Measurements from ENCODE around the gene HORMAD1.
A peak's percentile ranks its signal among the peaks of the same experiment; 100 is the strongest.
"Not testable (repeated sequence)": the region's sequence is repeated elsewhere in the genome, so short reads cannot be mapped to it uniquely, and the experiment has no call there.

The HORMAD1 gene

DNA sequence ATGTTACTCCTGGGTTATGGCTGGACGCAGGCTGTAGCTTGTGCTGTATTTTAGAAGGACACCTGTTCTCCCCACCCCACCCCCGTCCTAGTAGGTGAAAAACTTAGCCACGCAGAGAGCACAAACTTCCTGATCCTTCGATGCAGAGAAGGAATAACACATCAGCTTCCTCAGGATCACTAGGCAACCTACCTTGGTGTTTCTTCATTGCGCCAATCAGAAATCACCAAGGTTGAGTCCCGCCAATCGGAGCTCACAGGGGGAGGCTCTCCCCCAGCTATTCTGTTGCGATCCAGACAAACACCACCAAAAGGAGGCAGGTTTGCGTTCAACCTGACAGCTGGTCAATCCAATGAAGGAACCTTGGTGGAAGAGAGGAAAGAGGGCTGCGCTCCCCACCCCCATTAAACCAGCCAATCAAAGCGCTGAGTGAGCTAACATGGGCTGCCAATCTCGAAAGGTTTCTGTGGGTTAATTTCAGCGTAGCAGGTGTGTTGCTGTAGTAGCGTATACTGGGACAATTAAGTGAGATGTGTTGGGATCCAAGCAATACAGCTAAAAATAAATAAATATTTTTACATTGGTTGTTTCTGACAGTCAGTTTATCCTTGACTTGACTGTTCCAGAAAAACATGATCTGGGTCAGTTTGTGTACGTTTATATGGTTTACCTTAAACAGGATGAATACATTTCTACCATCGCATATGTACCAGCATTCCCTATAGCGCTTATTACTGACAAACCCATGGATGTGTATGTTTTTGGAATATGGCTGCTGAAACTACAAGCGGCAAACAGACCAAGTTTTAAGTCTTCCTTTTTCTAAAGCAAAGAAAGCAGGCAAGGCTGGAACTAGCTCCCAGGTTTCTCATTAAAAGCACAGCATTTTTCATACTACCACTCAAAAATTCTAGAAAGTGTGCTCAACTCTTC lies 23.4 kb downstream of the HORMAD1 start, which contains the start of gene GOLPH3L:
Gene GOLPH3L, minus strand, starts transcription at position 160 of the 933 bp plus-strand sequence. CDS start 2,316 bp downstream, outside the sequence.
- peak; percentile 80 for DNase-seq (ENCODE audit: low read depth, low spot score)

DNA sequence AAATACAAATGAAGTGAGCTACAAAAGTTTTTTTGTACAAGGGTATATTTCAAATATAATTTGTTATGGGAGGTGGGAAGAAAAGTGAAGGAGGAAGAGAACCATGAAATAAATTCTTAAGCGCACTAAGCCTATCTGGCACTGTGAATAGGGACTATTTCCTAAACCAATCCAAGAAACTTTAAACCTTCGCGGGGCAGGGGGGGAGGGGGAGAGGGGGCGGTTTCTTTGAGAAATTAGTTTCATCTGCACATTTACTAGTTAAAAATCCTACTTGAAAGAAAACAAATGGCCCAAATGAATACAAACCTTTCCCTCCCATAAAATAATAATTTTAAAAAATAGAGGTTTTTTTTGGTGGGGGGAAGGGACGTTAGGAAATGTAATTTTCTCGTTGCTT lies 24.1 kb downstream of the HORMAD1 start:
- DNase-seq (ENCODE audit: low read depth, low spot score), result no peak

DNA sequence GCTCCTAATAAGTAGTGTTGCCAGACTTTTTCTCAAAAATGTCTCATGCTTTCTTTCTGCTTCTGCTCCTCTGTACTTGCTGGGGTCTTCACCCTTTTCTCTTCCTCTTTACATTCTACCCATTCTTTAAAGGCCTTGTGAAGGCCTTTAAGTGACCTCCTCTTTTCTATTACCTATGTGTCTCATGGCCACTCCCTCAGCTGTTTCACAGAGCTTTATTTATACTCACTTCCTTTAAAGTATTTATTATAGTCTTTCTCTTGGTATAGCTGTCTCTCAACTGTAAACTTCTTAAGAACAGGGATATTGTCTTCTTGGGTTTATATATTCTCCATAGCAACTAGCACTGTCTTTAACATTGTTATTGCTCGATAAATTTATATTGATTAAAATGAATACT lies 24.5 kb downstream of the HORMAD1 start:
- DNase-seq (ENCODE audit: low read depth, low spot score), result no peak

DNA sequence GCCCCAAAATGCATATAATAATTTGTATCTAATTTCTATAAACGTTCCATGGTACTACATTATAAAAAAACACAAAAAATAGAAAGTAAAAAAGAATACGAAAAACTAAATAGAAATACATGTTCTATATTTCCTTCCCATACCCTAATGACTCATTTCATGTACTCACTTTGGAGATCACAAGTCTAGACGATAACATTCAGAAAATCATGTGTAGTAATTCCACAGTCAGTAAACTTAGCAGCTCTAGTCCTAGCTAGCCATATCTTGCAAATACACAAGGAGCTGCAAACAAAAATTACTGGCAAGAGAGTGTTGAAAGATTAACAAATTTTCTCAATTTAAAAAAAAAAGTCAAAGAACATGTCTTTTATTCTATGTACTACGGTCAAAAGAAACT lies 25.1 kb downstream of the HORMAD1 start:
- DNase-seq (ENCODE audit: low read depth, low spot score), result no peak

DNA sequence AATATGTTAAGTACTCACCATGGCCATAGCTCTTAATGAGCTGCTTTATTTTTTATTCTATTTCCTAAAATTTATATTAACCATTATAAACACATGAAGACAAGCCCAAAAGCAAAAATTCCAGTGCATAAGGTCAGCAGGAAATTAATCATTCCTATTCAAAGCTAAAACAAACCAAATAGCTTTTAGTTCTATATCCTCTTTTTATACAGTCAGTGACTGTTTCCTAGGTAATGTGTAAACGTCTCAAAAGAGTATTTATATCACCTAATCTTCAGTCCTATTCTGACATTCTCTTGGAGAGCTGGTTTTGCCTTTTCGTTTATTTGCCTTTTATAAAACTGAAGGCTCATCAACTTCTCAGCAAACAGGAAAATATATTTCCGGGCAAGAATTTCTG lies 28.0 kb downstream of the HORMAD1 start:
- DNase-seq (ENCODE audit: low read depth, low spot score), result no peak

DNA sequence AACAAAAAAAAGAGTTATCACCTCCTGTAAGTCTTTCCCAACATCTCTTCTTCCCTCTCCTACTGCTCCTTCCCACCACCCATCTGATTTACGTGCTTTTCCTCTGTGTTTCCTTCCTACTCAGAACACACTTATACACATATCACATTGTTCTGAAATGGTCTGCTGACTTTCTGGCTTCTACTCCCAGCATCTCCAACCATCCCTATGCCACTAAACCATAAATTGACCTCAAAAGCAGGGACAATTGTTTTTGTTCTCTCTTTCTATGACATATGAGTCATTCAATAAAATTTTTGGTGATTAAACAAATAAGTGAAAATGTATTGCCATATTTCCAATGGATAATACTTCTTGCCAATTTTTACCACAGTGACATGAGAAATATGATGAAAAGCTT lies 31.9 kb downstream of the HORMAD1 start:
- no peak for DNase-seq (ENCODE audit: low read depth, low spot score)

DNA sequence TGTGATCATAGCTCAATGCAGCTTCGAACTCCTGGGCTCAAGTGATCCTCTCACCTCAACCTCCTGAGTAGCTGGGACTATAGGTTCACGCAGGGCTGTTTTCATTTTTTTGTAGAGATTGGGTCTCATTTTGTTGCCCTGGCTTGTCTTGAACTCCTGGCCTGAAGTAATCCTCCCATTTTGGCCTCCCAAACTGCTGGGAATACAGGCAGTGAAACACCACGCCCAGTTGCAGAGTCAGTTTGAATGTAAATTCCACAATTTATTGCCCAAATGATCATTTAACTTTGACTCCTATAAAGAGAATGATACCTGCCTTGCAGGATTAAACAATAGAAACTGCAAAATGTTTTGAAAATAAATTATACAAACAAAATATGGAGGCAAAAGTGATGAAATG lies 34.4 kb downstream of the HORMAD1 start:
- no peak for DNase-seq (ENCODE audit: low read depth, low spot score)

DNA sequence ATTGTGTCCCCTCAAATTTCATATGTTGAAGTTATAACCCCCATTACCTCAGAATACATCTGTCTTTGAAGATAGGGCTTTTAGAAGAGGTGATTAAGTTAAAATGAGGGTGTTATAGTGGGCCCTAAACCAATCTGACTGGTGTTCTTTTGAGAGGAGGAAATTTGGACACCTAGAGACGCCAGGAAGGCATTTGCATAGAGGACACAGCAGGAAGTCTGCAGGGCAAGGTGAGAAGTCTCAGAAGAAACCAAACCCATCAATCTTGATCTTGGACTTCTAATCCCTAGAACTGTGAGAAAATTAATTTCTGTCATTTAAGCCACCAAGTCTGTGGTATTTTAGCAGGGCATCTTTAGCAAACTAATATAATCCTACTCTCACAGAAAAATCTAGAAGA lies 36.8 kb downstream of the HORMAD1 start:
- DNase-seq (ENCODE audit: low read depth, low spot score), result no peak

DNA sequence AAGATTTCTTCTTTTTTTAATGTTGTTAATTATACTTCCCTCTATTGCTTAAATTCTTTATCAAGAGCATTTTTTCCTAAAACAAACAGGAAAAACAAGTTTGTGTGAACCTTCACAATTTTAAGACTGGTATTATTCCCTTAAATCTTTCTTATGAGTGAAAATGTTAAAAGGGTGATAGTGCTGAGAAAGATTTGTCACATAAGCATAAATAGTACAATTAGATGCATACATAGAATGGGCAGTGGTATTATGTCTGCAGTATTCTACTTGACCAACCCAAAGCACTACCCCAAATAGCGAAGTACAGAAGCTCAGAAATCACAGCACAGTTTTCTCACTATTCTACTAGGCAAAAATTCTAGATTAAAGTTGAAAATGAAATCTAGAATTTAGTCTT lies 41.7 kb downstream of the HORMAD1 start:
- DNase-seq (ENCODE audit: low read depth, low spot score), result no peak

DNA sequence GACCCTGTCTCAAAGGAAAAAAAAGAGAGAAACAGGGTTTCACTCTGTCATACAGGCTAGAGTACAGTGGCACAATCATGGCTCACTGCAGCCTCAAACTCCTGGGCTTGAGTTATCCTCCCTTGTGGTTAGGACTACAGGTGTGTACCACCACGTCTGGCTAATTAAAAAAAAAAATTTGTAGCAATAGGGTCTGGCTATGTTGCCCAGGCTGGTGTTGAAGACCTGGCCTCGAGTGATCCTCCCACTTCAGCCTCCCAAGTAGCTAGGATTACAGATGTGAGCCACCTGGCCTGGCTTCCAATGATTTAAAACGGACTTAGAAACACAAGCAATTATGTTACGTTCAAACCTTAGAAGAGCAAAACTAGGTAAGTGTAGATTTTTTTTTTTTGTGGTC lies 45.8 kb downstream of the HORMAD1 start:
- no peak for DNase-seq (ENCODE audit: low read depth, low spot score)

DNA sequence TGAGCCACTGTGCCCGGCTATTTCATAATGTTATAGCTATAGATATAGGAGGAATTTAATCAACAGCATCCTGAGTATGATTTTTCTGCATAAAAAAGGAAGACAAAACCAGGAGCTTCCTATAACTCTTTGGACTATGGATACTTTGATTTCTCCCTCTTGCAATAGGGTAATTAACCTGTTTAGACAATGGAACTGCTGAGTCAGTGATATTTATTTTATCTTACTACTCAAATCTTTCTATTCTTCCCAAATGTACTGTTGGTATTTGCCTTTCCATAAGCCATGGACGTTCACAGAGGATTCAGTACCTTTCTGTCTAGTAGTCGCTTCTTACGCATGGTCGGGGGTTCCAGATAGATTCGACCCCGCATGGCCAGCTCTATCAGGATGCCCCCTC lies 57.4 kb downstream of the HORMAD1 start:
- DNase-seq (ENCODE audit: low read depth, low spot score), result no peak

DNA sequence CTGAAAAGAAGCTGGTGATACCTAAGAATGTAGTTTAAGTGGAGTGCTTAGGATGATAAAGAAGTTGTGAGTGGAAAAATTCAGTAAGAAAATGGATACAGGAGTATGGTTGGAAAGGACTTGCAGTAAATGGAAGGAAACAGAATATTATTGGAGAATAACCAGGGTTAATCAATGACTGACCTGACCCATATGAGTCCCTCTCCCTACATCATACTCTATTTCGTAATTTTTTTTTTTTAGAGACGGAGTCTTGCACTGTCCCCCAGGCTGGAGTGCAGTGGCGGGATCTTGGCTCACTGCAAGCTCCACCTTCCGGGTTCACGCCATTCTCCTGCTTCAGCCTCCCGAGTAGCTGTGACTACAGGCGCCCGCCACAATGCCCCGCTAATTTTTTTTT lies 57.9 kb downstream of the HORMAD1 start:
- DNase-seq (ENCODE audit: low read depth, low spot score), result no peak

DNA sequence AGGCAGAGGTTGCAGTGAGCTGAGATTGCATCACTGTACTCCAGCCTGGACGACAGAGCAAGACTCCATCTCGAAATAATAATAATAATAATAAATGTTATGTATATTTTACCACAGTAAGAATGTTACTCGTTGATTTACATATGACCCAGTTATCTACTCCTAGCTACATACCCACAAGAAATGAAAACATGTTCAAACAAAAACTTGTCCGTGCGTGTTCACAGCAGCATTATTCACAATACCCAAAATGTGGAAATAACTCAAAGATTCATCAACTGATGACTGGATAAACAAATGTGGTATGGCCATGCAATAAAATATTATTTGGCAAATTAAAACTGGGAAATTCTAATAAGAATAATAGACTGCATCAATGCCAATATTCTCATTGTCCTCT lies 59.5 kb downstream of the HORMAD1 start:
- DNase-seq (ENCODE audit: low read depth, low spot score), result no peak

DNA sequence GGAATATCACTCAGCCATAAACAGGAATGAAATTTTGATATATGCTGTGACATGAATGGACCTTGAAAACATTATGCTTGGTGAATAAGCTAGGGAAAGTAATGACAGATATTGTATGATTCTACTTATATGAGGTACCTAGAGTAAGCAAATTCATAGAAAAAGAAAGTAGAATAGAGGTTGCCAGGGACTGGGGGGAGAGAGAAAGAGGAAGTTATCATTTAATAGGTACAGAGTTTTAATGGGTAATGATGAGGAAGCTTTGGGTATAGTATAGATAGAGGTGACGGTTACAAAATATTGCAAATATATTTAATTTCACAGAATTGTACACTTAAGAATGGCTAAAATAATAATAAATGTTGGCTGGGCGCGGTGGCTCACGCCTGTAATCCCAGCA lies 60.1 kb downstream of the HORMAD1 start:
- DNase-seq (ENCODE audit: low read depth, low spot score), result no peak

DNA sequence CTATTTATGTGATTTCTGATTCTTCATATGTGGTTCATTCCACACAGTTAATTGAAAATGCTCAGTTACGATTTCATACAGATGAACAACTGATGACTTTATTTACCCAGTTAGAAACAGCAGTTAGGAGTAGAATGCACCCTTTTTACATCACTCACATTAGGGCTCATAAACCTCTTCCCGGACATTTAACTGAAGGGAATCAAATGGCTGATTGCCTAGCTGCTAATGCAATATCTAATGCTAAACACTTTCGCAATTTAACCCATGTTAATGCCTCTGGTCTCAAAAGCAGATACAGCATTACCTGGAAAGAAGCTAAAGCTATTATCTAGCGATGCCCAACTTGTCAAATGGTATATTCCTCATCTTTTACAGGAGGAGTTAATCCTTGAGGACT lies 63.6 kb downstream of the HORMAD1 start:
- DNase-seq (ENCODE audit: low read depth, low spot score), result not testable (repeated sequence)

DNA sequence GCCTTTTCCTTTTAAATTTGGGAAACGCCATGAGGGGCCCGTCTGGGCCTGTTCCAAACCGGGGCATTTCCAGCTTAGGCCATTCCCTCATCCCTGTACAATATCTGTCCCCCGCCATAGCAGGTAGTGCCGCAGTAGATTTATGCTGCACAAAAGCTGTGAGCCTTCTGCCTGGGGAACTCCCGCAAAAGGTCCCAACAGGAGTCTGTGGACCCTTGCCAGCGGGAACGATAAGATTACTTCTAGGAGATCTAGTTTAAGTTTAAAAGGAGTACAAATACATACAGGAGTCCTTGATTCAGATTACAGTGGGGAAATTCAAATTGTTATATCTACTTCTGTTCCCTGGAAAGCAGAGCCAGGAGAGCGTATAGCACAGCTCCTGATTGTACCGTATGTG lies 66.1 kb downstream of the HORMAD1 start:
- not testable (repeated sequence) for DNase-seq (ENCODE audit: low read depth, low spot score)

DNA sequence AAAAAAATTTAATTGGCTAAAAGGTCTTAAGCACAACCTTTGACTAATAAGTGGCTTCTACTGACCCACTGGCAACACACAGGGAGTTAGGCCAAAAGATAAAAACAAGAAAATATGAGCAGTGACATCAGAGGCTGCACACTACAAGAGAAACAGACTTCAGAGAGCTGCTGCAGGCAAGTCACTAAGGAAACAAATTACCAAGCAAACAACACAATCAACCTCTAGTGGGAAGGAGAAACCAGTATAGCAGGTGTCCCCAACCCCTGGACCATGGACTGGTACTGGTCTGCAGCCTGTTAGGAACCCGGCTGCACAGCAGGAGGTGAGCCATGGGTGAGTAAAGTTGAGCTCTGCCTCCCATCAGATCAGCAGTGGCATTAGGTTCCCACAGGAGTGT lies 70.5 kb downstream of the HORMAD1 start:
- DNase-seq (ENCODE audit: low read depth, low spot score), result no peak

DNA sequence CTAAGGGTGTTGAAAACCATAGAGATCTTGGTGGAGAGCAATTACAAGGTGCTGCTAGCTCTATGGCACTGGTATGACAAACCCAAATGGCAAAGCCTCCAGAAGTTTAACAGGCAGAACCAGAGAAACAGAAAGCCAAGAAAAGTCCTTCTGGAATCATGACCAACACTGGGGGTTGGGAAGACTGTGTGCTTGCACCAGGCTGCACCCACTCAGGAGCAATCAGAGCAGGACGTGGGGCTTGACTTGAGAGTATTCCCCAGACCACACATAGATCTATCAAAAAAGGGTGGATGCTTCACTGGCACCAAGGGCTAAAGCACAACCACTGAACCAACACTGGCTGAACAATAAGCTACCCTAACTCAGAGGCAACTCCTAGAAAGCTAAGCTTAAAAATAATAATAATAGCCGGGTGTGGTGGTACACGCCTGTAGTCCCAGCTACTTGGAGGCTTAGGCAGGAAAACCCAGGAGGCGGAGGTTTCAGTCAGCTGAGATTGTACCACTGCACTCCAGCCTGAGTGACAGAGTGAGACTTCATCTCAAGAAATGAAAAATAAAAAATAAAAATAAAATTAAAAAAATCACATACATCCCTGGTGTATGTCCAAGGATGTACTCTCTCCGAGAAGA lies 71.1 kb downstream of the HORMAD1 start:
- DNase-seq (ENCODE audit: low read depth, low spot score), result no peak
